Chondrocyte (in vitro differentiated cells): Measurements from ENCODE around the gene SDHAF3. TPM values are rescaled to one million over a fixed set of nuclear protein-coding genes. Genes with fewer than 3 reads are reported as not detected.

ENCODE experiments used
- DNase-seq: peaks from one replicate; pipeline ENCODE4 v3.0.0; 2021; ENCODE audit warnings: mixed read lengths, low spot score
- H3K27ac Mint-ChIP-seq: one replicate; pipeline ENCODE4 v1.8.0; 2021; ENCODE audit warnings: mild to moderate bottlenecking, moderate library complexity, mixed read lengths; ENCODE audit not compliant: unreplicated experiment
- H3K27me3 Mint-ChIP-seq: 2 replicates; pipeline ENCODE4 v1.8.0; 2021; ENCODE audit warnings: low read depth, mixed read lengths
- H3K36me3 Mint-ChIP-seq: 2 replicates; pipeline ENCODE4 v1.8.0; 2021; ENCODE audit warnings: low read depth, mixed read lengths
- H3K4me1 Mint-ChIP-seq: 2 replicates; pipeline ENCODE4 v1.8.0; 2021; ENCODE audit warnings: low read depth, mild to moderate bottlenecking, mixed read lengths
- H3K4me3 Mint-ChIP-seq: one replicate; pipeline ENCODE4 v1.8.0; 2021; ENCODE audit warnings: mild to moderate bottlenecking, moderate library complexity, mixed read lengths; ENCODE audit not compliant: unreplicated experiment
- H3K9me3 Mint-ChIP-seq: 2 replicates; pipeline ENCODE4 v1.8.0; 2021; ENCODE audit warnings: low read depth, mixed read lengths
- total RNA-seq: library from RNA; stranded (reverse); gene quantifications from 3 replicates; pipeline ENCODE4 v1.2.1, GENCODE V29; 2021
- TF ChIP-seq, protein P1 (sequence below): fragments of 200-600 bp; sonication (generic); IDR thresholded peaks from 2 replicates; pipeline ENCODE4 v1.5.0; 2021; ENCODE audit warnings: antibody characterized with exemption, mild to moderate bottlenecking, moderate library complexity

Gene SDHAF3
- total RNA-seq, 1 donor from 2014 or later, result 8.0 TPM

DNA sequence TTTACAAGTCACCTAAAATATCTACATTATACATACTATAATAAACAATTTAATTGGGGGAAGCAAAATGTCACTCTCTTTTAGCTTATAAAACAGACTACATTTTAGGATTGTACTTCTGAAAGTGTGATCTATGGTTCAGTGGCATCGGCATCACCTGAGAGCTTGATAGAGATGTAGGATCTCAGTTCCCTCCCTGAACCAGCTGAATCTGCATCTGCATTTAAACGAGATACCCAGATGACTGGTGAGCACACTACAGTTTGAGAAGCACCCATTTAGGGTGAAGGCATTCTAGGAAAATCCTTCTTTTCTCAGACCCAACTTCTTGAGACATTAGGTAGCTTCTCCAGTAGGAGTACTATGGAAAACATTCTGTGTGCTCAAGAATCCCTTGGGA lies 21.5 kb upstream of the SDHAF3 start:
- H3K4me3 Mint-ChIP-seq, result no peak overlapping the region

DNA sequence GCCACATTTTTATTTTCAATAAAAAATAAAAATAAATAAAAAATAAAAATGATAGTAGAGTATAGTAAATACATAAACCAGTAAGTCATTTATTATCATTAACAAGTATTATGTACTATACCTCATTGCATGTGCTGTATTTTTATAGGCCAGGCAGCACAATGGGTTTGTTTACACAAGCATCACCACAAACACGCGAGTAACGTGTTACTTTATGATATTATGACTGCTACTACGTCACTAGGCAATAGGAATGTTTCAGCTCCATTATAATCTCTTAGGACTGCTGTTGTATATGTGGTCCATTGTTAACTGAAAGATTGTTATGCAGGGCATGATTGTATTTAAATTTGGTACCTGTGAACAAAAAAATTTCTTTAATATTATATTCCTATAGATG lies 20.8 kb upstream of the SDHAF3 start:
- Mint-ChIP-seq H3K9me3 (no peaks in the 10 kb centered on the region), H3K4me1 (no peaks in the 10 kb centered on the region), H3K27ac (no peak overlapping the region), H3K36me3 (no peaks in the 10 kb centered on the region), H3K4me3 (no peak overlapping the region), H3K27me3 (peaks cover 13% of the 10 kb centered on the region)
- TF ChIP-seq, protein P1, sequence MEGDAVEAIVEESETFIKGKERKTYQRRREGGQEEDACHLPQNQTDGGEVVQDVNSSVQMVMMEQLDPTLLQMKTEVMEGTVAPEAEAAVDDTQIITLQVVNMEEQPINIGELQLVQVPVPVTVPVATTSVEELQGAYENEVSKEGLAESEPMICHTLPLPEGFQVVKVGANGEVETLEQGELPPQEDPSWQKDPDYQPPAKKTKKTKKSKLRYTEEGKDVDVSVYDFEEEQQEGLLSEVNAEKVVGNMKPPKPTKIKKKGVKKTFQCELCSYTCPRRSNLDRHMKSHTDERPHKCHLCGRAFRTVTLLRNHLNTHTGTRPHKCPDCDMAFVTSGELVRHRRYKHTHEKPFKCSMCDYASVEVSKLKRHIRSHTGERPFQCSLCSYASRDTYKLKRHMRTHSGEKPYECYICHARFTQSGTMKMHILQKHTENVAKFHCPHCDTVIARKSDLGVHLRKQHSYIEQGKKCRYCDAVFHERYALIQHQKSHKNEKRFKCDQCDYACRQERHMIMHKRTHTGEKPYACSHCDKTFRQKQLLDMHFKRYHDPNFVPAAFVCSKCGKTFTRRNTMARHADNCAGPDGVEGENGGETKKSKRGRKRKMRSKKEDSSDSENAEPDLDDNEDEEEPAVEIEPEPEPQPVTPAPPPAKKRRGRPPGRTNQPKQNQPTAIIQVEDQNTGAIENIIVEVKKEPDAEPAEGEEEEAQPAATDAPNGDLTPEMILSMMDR, result no peak
- DNase-seq, result no peak

More for the DNA sequence above, 21.5 kb upstream of the SDHAF3 start:
- no peaks in the 10 kb centered on the region for H3K4me1 Mint-ChIP-seq
- H3K36me3 Mint-ChIP-seq, result no peaks in the 10 kb centered on the region
- H3K9me3 Mint-ChIP-seq, result no peaks in the 10 kb centered on the region
- TF ChIP-seq, protein P1, result no peak
- no peak for DNase-seq
- peaks cover 14% of the 10 kb centered on the region for H3K27me3 Mint-ChIP-seq
- no peak overlapping the region for H3K27ac Mint-ChIP-seq

DNA sequence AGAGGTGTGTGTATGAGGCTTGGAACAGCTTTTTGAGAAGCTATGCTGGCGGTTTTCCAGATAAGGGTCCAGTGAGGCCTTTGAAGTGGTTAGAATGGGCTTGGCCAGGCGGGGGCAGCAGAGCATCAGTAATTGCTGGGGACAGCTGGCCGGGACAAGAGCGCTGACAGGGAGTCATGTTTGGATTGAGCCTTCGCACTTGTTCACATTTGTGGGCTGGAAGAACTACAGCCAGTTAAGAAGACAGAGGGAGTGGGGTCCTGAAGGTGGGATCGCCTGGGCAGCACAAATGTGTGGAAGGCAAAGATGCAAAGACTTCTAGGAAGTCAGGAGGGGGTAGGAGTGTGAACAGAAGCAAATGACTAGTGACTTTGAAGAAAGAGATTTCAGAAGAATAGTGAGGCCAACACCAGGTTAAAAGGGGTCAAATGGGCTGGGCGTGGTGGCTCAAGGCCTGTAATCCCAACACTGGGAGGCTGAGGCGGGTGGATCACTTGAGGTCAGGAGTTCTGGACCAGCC lies 12.7 kb upstream of the SDHAF3 start:
- TF ChIP-seq, protein P1, result peak; percentile 91
- Mint-ChIP-seq H3K9me3 (peaks cover 5% of the 10 kb centered on the region), H3K4me1 (no peaks in the 10 kb centered on the region), H3K36me3 (peaks cover 1% of the 10 kb centered on the region), H3K4me3 (no peak overlapping the region), H3K27ac (no peak overlapping the region), H3K27me3 (peaks cover 14% of the 10 kb centered on the region)
- no peak for DNase-seq

DNA sequence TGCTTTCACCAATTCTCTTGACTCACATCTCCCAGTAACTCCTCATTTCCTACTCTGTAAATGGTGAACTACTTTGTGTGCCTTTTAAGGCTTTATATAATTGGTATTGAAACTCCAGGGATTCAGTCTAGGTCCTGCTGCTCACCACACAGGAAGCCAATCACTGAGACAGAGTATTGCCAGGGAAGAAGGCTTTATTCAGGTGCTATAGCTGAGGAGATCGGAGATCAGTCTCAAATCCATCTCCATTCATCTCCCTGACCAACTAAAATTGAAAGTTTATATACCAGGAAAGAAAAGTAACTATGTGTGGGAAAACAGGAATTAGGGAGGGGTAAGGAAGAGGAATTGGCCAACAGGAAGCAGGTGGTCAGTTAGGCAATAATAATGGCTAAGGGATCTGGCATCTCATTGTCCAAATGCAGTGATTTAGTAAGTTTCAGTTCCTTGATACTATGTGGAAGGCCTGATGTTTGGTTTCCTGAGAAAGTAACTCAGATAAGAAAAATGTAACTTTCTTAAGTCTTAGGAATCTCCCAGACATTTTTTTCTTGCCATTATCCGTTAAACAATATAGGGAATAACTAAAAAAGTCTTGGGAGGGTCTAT lies 10.2 kb upstream of the SDHAF3 start:
- Mint-ChIP-seq H3K36me3 (peaks cover 3% of the 10 kb centered on the region), H3K4me3 (no peak overlapping the region), H3K27me3 (peaks cover 14% of the 10 kb centered on the region), H3K27ac (no peak overlapping the region), H3K9me3 (peaks cover 8% of the 10 kb centered on the region), H3K4me1 (no peaks in the 10 kb centered on the region)
- TF ChIP-seq, protein P1, result no peak
- no peak for DNase-seq

DNA sequence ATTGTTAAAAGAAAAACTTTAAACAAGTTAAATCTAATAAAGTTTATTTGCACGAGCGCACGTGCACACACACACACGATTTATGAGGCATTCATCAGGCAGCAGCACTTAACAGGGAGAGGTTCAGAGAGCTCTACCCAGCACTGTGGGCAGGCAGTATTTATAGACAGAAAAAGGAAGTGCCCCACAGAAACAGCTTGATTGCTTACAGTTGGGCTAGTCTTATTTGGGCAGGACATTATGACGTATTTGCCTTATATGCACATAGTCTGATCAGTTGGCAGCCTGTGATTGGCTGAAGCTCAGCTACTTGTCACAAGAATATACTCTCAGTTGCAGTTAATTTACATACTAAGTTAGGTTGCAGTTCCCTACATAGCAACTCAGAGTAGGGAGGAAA lies 1.2 kb upstream of the SDHAF3 start:
- H3K9me3 Mint-ChIP-seq, result no peaks in the 10 kb centered on the region
- H3K4me3 Mint-ChIP-seq, result peak overlapping the region; percentile 86
- no peak overlapping the region for H3K27ac Mint-ChIP-seq
- peaks cover 17% of the 10 kb centered on the region for H3K4me1 Mint-ChIP-seq
- TF ChIP-seq, protein P1, result no peak
- no peak for DNase-seq
- no peaks in the 10 kb centered on the region for H3K36me3 Mint-ChIP-seq
- peaks cover 2% of the 10 kb centered on the region for H3K27me3 Mint-ChIP-seq
